Esophagus muscularis mucosa (tissue), 4 donors: ENCODE measurements around the gene DUSP2. TPM values are rescaled to one million over a fixed set of nuclear protein-coding genes. Genes with fewer than 3 reads are reported as not detected.

ENCODE experiments used
- DNase-seq: peaks from one replicate; pipeline ENCODE4 v3.0.0-alpha.2; 2017; ENCODE audit errors: extremely low spot score
- H3K27ac ChIP-seq, 4 donors: fragments of 200-600 bp; sonication (generic); replicated peaks in 1 of 4; 1 replicate in 3 of 4; 2 replicates in 1 of 4; pipeline ENCODE4 v1.5.1; 2016 to 2019; ENCODE audit warnings: mild to moderate bottlenecking in 1 of 4
- H3K27me3 ChIP-seq, 4 donors: fragments of 200-600 bp; sonication (generic); one replicate each; pipeline versions ENCODE4 v1.5.1 to v1.6.0; 2016 to 2019
- H3K36me3 ChIP-seq, 4 donors: fragments of 200-600 bp; sonication (generic); one replicate each; pipeline ENCODE4 v1.5.1; 2016 to 2019
- H3K4me1 ChIP-seq, 4 donors: fragments of 200-600 bp; sonication (generic); one replicate each; pipeline ENCODE4 v1.5.1; 2016 to 2019
- H3K4me3 ChIP-seq, 4 donors: fragments of 200-600 bp; sonication (generic); 1 replicate in 2 of 4; 2 replicates in 2 of 4; pipeline ENCODE4 v1.5.1; 2016 to 2019; ENCODE audit warnings: mild to moderate bottlenecking in 4 of 4, moderate library complexity in 1 of 4
- H3K9me3 ChIP-seq, 4 donors: fragments of 200-600 bp; sonication (generic); 1 replicate in 3 of 4; 2 replicates in 1 of 4; pipeline ENCODE4 v1.5.1; 2016 to 2019
- EP300 ChIP-seq: sonication (generic); formaldehyde crosslinking; IDR thresholded peaks from one replicate; pipeline ENCODE4 v1.6.1; 2017; ENCODE audit warnings: antibody characterized with exemption
- POLR2A ChIP-seq: fragments of 450-650 bp; IDR thresholded peaks from one replicate; pipeline ENCODE4 v1.6.1; 2017; ENCODE audit warnings: antibody characterized with exemption, moderate library complexity, mild to moderate bottlenecking, low read depth
- POLR2AphosphoS5 ChIP-seq, 2 donors: sonication (generic); formaldehyde crosslinking; IDR thresholded peaks; one replicate each; pipeline ENCODE4 v1.6.1; 2017; ENCODE audit warnings: antibody characterized with exemption in 2 of 2
- WGBS: methylation state at CpG from one replicate; pipeline ENCODE4 v1.1.5; 2018; 5-methylcytosine and 5-hydroxymethylcytosine counted together
- intact Hi-C: fragments of 100-400 bp; cut with DNase I; formaldehyde crosslinking; loops from one replicate; pipeline ENCODE4 v1.15.1; 2023
- total RNA-seq, 4 donors: library from RNA; depleted of rRNA; stranded (reverse); fragments of >200 nt; gene quantifications; one replicate each; pipeline versions ENCODE4 v1.1.0 to v1.2.1, GENCODE V29; 2016
- TF ChIP-seq, protein P1 (sequence below), 3 experiments: fragments of 200-600 bp in 2 of 3; fragments of 450-650 bp in 1 of 3; sonication (generic) in 2 of 3; IDR thresholded peaks; one replicate each; pipeline ENCODE4 v1.5.1; 2017 to 2019; ENCODE audit warnings: antibody characterized with exemption in 3 of 3, mild to moderate bottlenecking in 2 of 3, moderate library complexity in 1 of 3

DUSP2 gene
- total RNA-seq, 4 donors from 2014 or later, result 1.1 to 5.5 (median 1.7) TPM

DNA sequence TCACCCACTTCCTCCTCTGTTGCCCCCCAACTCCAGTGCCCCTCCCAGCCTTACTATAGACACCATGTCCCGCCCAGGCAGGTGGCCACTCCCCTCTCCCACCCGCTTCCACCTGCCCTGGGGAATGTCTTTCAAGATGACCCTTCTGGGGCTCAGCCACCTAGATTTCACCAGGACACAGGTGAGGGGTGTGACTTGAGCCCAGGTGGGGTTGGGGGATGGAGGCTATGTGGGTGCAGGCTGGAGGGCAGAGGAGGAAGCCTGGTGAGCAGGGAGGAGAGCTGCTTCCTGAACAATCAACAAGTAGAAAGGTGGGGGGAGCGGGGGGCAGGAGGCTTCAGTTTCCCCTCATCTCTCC is 37.6 kb downstream of the DUSP2 start:
- 83% methylated on average over 3 of the region's 3 CpGs for WGBS

DNA sequence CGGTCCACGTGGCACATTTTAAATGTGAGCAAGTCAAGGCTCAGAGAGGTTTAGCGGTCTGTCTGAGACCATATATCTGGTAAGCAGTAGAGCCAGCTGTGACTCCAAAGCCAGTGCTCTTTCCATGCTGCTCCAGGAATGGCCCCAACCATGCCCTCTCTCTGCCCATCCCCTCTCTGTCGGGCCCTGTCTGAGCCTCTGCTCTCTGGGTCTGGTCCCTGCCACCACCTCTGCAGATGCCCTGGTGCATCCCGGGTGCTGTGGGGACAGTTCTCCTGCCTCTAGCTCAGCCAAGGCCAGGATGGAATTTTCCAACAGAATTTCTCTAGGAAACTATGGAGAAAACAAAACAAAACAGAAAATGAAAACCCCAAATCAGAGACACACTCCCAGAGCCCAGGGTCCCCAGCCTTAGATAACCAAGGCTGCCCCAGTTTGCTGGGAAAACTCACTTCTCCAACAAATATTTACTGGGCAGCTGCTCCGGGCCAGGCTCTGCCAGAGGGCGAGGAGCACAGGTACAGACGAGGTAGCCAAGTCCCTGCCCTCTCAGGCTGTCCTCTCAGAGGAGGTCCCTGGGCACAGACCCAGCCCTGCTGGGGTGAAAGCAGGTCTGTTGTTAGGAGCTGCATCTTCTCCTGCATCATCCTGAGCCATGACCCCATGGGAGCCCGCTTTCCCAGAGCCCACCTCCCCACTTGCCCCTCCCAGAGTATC is 38.1 kb downstream of the DUSP2 start:
- TF ChIP-seq EP300 (no peak), POLR2AphosphoS5 (IDR thresholded peaks at IDR 0.05) (no peak), POLR2A (no peak)
- TF ChIP-seq, protein P1, sequence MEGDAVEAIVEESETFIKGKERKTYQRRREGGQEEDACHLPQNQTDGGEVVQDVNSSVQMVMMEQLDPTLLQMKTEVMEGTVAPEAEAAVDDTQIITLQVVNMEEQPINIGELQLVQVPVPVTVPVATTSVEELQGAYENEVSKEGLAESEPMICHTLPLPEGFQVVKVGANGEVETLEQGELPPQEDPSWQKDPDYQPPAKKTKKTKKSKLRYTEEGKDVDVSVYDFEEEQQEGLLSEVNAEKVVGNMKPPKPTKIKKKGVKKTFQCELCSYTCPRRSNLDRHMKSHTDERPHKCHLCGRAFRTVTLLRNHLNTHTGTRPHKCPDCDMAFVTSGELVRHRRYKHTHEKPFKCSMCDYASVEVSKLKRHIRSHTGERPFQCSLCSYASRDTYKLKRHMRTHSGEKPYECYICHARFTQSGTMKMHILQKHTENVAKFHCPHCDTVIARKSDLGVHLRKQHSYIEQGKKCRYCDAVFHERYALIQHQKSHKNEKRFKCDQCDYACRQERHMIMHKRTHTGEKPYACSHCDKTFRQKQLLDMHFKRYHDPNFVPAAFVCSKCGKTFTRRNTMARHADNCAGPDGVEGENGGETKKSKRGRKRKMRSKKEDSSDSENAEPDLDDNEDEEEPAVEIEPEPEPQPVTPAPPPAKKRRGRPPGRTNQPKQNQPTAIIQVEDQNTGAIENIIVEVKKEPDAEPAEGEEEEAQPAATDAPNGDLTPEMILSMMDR (IDR thresholded peaks at IDR 0.05), result no peak
- intact Hi-C loops, result no loop called here
- WGBS, result 69% methylated on average over 6 of the region's 9 CpGs
- DNase-seq, result no peak
- Histone ChIP-seq H3K4me1 (peaks cover 20 to 32% (median 26%) of the 10 kb centered on the region in 4 donors), H3K4me3 (no peak overlapping the region), H3K36me3 (no peaks in the 10 kb centered on the region), H3K9me3 (peaks cover 0 to 15% (median 10%) of the 10 kb centered on the region in 4 donors), H3K27me3 (peaks cover 0 to 16% (median 0%) of the 10 kb centered on the region in 4 donors), H3K27ac (no peak overlapping the region)

More for the DNA sequence above, 37.6 kb downstream of the DUSP2 start:
- Histone ChIP-seq H3K27me3 (peaks cover 0 to 16% (median 0%) of the 10 kb centered on the region in 4 donors), H3K4me3 (no peak overlapping the region), H3K9me3 (peaks cover 0 to 15% (median 10%) of the 10 kb centered on the region in 4 donors), H3K36me3 (no peaks in the 10 kb centered on the region), H3K27ac (no peak overlapping the region), H3K4me1 (peaks cover 20 to 30% (median 26%) of the 10 kb centered on the region in 4 donors)
- intact Hi-C loops, result no loop called here
- TF ChIP-seq POLR2AphosphoS5 (IDR thresholded peaks at IDR 0.05), result no peak
- TF ChIP-seq, protein P1 (IDR thresholded peaks at IDR 0.05), result no peak
- no peak for TF ChIP-seq POLR2A
- no peak for TF ChIP-seq EP300
- no peak for DNase-seq

DNA sequence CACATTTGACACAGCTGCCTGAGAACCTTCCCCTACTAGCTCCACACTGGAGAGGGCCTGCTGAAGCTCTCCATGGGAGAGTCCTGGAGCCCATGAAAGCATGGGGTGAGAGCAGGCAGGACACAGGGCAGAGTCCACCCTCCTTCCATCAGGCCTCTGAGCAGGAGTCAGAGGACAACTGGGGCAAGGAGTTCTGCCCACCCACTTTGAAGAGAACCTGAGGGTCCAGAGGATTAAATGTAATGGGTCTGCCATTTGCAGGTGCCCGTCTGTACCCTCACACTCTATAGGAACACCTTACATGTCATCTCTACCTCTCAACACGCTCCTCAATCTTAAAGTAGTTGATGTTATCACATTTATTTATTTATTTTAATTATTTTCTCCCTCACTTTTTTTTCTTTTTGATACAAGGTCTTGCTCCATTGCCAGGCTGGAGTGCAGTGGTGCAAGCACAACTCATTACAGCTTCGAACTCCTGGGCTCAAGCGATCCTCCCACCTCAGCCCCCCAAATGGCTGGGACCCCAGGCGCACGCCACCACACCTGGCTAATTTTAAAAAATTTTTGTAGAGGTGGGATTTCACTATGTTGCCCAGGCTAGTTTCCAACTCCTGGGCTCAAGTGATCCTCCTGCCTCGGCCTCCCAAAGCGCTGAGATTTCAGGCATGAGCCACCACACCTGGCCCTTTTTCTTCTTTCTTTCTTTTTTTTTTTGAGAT is 39.1 kb downstream of the DUSP2 start:
- DNase-seq, result no peak
- Histone ChIP-seq H3K4me3 (no peak overlapping the region), H3K27ac (no peak overlapping the region), H3K4me1 (peaks cover 20 to 37% (median 26%) of the 10 kb centered on the region in 4 donors), H3K9me3 (peaks cover 0 to 15% (median 10%) of the 10 kb centered on the region in 4 donors), H3K27me3 (peaks cover 0 to 16% (median 0%) of the 10 kb centered on the region in 4 donors), H3K36me3 (no peaks in the 10 kb centered on the region)
- intact Hi-C loops, result no loop called here
- WGBS, result 97% methylated on average over 8 of the region's 8 CpGs
- TF ChIP-seq POLR2A (no peak), EP300 (no peak), POLR2AphosphoS5 (IDR thresholded peaks at IDR 0.05) (no peak)
- TF ChIP-seq, protein P1 (IDR thresholded peaks at IDR 0.05), result no peak

DNA sequence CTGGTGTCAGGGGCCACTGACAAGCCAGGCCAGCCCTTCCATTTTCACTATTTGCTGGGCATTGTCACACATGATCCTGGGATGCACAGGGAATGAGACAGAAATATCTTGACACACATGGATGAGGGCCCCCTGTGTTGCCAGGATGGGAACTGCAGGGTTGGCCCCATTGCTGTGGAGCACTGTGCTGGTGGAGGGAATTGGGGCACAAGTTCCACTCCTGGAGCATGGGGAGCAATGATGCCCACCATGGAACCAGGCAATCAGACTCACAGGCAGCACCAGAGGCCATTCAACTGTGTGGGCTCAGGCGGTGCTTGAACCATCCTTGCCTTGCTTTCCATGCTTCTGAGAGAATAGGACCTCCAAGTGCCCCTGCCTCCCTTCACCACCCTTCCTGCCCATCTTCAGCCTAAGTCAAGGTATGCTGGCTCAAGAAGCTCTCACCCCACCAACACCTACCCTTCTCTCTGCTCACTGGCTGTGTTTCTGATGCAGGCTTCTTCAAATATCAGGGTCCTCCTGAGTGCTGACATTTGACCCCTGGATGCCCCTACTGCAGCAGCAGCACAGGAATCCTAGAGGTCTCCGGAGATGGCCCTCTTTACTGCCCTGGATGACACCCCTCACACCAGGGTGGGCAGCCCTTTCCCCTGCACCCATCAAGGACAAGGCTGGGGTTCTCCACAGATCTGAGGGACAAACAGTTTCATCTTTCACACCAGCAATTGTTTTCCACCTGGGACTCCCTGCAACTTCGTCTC is 39.9 kb downstream of the DUSP2 start:
- DNase-seq, result no peak
- Histone ChIP-seq H3K27me3 (peaks cover 0 to 16% (median 0%) of the 10 kb centered on the region in 4 donors), H3K9me3 (peaks cover 0 to 15% (median 10%) of the 10 kb centered on the region in 4 donors), H3K36me3 (no peaks in the 10 kb centered on the region), H3K27ac (no peak overlapping the region), H3K4me3 (no peak overlapping the region), H3K4me1 (peaks cover 20 to 38% (median 27%) of the 10 kb centered on the region in 4 donors)
- intact Hi-C loops, result no loop called here
- whole genome bisulfite sequencing, result 100% methylated on average over 2 of the region's 3 CpGs
- no peak for TF ChIP-seq EP300
- TF ChIP-seq, protein P1 (IDR thresholded peaks at IDR 0.05), result no peak
- no peak for TF ChIP-seq POLR2A
- TF ChIP-seq POLR2AphosphoS5 (IDR thresholded peaks at IDR 0.05), result no peak
